Bronchial epithelial cell (primary cell): ENCODE data around the gene INSYN2A. TPM values are rescaled to one million over a fixed set of nuclear protein-coding genes. Genes with fewer than 3 reads are reported as not detected.

Experiments
- DNase-seq: peaks from one replicate; pipeline ENCODE4 v3.0.0-alpha.2; 2010; ENCODE audit warnings: low read depth
- FAIRE-seq: peaks from 2 replicates; lab custom pipeline; 2011; peaks lifted over from hg19 to GRCh38; lab: Jason Lieb, UNC
- H3K27me3 ChIP-seq: 2 replicates; pipeline ENCODE4 v1.5.1; 2011; ENCODE audit warnings: low read length; ENCODE audit not compliant: control insufficient read depth, insufficient read depth
- H3K36me3 ChIP-seq: 2 replicates; pipeline ENCODE4 v1.5.1; 2011; ENCODE audit warnings: low read length; ENCODE audit not compliant: control insufficient read depth, insufficient read depth
- H3K4me3 ChIP-seq: 2 replicates; pipeline ENCODE4 v1.5.1; 2011; ENCODE audit warnings: mild to moderate bottlenecking, low read depth, low read length, control low read depth
- total RNA-seq: library from RNA; depleted of rRNA; stranded (reverse); fragments of >200 nt; gene quantifications from 2 replicates; pipeline ENCODE4 v1.2.1, GENCODE V29; 2014
- TF ChIP-seq, protein P1 (sequence below): IDR thresholded peaks from 2 replicates; pipeline ENCODE4 v1.5.1; 2011; ENCODE audit warnings: mild to moderate bottlenecking, moderate library complexity, low read length, control low read depth, inconsistent platforms; ENCODE audit not compliant: insufficient read depth, severe bottlenecking

INSYN2A gene
- total RNA-seq, 1 donor from 2014 or later: not detected

DNA sequence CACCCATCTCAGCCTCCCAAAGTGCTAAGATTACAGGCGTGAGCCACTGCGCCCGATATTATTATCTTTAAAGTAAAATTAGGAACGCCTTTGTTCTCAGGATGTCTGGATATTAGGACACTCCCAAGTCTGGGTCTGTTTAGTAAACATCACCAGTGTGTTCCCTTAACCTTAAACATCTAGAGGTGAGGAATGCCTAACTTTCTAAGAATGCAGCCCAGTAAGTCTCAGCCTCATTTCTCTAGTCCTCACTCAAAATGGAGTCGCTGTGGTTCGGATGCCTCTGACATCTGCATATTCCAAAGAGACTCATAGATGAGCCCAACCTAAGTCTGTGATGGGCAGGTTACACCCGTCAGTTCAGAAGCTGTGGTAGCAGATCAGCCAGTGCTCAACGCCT lies 4.3 kb upstream of the INSYN2A start:
- Histone ChIP-seq H3K4me3 (no peak overlapping the region), H3K27me3 (no peaks in the 10 kb centered on the region), H3K36me3 (no peaks in the 10 kb centered on the region)
- FAIRE-seq (no peak), DNase-seq (no peak)
- TF ChIP-seq, protein P1, sequence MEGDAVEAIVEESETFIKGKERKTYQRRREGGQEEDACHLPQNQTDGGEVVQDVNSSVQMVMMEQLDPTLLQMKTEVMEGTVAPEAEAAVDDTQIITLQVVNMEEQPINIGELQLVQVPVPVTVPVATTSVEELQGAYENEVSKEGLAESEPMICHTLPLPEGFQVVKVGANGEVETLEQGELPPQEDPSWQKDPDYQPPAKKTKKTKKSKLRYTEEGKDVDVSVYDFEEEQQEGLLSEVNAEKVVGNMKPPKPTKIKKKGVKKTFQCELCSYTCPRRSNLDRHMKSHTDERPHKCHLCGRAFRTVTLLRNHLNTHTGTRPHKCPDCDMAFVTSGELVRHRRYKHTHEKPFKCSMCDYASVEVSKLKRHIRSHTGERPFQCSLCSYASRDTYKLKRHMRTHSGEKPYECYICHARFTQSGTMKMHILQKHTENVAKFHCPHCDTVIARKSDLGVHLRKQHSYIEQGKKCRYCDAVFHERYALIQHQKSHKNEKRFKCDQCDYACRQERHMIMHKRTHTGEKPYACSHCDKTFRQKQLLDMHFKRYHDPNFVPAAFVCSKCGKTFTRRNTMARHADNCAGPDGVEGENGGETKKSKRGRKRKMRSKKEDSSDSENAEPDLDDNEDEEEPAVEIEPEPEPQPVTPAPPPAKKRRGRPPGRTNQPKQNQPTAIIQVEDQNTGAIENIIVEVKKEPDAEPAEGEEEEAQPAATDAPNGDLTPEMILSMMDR: no peak

DNA sequence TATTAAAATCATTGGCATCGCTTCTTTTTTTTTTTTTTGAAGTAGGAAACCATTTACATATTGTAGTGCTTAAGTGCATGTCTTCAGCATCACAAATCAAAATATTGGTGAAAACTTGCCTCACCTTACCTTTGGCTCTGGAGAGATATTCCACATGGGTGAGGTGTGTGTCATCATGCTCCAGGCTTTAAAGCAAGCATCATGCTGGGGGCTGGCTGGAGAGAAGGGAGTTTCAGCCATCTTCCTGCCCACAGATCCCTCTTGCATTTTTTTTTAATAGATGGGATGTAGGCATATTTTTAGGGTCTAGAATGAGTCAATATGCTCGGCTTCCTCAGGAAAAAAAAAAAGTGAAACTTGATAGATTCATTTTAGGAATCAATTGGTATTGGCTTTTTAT lies 2.3 kb upstream of the INSYN2A start:
- Histone ChIP-seq H3K27me3 (no peaks in the 10 kb centered on the region), H3K36me3 (no peaks in the 10 kb centered on the region), H3K4me3 (no peak overlapping the region)
- DNase-seq (no peak), FAIRE-seq (no peak)
- TF ChIP-seq, protein P1: no peak

DNA sequence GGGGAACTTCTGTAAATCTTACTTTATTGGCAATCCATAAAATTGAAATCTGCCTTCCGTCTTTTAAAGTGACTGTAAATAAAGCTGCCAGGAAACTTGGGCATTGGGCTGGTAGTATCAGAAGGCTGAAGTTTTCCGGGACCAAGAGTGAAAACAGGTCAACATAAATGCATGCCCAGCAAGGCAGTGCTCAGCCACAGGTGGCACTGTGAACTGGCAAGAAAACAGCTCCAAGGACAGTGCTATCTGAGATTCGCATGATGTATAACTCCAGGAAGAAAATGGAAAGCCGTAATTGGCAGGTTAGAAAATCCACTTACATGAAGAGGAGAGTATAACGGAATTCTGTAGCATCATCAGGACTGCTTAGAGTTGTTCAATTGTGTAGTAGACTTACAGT lies 1.9 kb upstream of the INSYN2A start:
- TF ChIP-seq, protein P1: peak; percentile 7

DNA sequence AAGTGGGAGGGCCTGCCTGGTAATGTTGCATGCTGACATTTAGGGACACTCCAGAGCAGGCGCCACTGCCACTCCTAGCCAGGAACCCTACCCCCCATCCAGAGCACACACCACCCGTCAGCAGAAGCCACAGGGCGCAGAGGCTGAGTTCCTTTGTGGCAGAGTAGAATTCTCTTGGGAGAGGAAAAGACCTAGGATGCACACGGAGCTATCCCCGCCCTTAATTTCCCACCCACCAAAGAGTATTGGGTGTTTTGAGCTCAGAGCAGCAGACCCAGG lies 702 bp upstream of the INSYN2A start:
- Histone ChIP-seq H3K36me3 (no peaks in the 10 kb centered on the region), H3K27me3 (no peaks in the 10 kb centered on the region), H3K4me3 (peak overlapping the region; percentile 28)
- DNase-seq (no peak), FAIRE-seq (no peak)
- TF ChIP-seq, protein P1: no peak

More for the DNA sequence above, 1.9 kb upstream of the INSYN2A start:
- DNase-seq (no peak), FAIRE-seq (no peak)
- Histone ChIP-seq H3K27me3 (no peaks in the 10 kb centered on the region), H3K36me3 (no peaks in the 10 kb centered on the region), H3K4me3 (no peak overlapping the region)

DNA sequence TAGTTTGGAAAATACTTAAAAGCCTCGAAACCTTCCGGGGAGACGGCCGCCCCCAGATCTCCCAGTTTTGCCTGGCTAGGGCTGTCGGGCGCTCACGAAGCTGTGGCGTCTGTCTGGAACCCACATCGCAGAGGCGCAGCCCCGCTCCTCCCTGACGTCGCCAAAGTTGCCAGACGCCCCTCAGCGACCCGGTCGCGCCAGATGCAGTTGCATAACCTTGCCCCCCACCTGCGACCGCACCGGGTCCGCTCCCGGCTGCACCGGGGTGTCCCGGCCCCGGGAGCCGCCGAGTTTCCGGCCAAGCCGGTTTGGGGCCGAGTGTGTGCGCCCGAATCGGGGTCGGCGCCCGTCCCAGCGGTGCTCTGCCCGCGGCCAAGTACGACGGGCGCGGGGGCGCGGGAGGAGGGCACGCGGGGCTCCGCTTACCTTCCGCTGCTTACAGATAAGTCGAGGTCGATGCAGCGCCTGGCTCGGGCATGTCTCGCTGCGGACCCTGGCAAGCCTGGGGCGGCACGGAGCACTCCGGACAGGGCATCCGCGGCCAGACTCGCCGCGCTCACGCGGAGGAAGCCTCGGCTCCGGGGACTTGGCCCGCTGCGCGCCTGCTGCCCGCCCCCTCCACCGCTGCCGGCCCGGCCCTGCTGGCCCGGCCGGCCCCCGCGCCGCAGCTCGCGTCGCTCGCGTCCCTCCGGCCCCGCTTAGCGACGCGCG lies 665 bp downstream of the INSYN2A start:
- DNase-seq (no peak), FAIRE-seq (no peak)
- H3K27me3 ChIP-seq: no peaks in the 10 kb centered on the region
- TF ChIP-seq, protein P1: no peak
- no peaks in the 10 kb centered on the region for H3K36me3 ChIP-seq
- H3K4me3 ChIP-seq: peak overlapping the region; percentile 36

DNA sequence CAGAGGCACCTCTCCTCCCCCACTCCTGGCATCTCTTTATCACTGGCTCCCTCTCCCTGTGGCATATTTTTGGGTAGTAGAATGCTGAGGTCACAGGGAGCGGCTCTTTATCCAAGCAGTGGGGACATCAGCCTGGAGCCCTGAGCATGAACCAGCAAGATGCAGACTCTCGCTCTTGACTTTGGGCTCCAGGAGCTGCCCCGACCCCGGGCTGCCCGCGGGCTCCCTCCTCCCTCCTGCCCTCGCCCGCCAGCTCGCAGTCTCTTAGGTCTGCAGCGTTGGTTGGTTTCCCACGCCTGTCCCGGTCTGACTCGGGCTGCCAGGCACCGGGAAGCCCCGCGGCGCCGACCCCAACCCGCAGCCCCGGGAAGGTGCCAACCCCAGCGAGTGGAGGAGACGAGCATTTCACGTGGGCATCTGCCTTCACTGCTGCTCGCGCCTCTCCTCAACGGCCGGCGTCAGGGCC lies 1.3 kb downstream of the INSYN2A start:
- TF ChIP-seq, protein P1: peak; percentile 0
- FAIRE-seq: no peak

More for the DNA sequence above, 1.3 kb downstream of the INSYN2A start:
- no peaks in the 10 kb centered on the region for H3K36me3 ChIP-seq
- peak overlapping the region; percentile 36 for H3K4me3 ChIP-seq
- H3K27me3 ChIP-seq: no peaks in the 10 kb centered on the region
- no peak for DNase-seq
